Measurements from ENCODE around the gene TUBB3. TPM values are rescaled to one million over a fixed set of nuclear protein-coding genes. Genes with fewer than 3 reads are reported as not detected.

The TUBB3 gene
- total and polyA plus RNA-seq, 9 of the 15 experiments (the other 6 are each of a cell fraction or from before 2014, with no cell fraction given): 0.18 to 12.5 (median 5.0) TPM

DNA sequence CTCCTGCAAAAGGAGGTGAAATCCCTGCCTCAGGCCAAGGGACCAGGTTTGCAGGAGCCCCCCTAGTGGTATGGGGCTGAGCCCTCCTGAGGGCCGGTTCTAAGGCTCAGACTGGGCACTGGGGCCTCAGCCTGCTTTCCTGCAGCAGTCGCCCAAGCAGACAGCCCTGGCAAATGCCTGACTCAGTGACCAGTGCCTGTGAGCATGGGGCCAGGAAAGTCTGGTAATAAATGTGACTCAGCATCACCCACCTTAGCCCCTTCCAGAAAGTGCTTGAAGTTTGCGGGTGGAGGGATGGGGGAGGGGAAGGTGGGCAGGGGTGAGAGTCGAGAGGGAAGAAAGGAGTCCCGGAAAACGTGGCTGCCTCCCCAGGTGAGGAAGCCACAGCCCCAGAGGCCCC is 2.4 kb upstream of the TUBB3 start (continued):
- TF ChIP-seq, protein P1, sequence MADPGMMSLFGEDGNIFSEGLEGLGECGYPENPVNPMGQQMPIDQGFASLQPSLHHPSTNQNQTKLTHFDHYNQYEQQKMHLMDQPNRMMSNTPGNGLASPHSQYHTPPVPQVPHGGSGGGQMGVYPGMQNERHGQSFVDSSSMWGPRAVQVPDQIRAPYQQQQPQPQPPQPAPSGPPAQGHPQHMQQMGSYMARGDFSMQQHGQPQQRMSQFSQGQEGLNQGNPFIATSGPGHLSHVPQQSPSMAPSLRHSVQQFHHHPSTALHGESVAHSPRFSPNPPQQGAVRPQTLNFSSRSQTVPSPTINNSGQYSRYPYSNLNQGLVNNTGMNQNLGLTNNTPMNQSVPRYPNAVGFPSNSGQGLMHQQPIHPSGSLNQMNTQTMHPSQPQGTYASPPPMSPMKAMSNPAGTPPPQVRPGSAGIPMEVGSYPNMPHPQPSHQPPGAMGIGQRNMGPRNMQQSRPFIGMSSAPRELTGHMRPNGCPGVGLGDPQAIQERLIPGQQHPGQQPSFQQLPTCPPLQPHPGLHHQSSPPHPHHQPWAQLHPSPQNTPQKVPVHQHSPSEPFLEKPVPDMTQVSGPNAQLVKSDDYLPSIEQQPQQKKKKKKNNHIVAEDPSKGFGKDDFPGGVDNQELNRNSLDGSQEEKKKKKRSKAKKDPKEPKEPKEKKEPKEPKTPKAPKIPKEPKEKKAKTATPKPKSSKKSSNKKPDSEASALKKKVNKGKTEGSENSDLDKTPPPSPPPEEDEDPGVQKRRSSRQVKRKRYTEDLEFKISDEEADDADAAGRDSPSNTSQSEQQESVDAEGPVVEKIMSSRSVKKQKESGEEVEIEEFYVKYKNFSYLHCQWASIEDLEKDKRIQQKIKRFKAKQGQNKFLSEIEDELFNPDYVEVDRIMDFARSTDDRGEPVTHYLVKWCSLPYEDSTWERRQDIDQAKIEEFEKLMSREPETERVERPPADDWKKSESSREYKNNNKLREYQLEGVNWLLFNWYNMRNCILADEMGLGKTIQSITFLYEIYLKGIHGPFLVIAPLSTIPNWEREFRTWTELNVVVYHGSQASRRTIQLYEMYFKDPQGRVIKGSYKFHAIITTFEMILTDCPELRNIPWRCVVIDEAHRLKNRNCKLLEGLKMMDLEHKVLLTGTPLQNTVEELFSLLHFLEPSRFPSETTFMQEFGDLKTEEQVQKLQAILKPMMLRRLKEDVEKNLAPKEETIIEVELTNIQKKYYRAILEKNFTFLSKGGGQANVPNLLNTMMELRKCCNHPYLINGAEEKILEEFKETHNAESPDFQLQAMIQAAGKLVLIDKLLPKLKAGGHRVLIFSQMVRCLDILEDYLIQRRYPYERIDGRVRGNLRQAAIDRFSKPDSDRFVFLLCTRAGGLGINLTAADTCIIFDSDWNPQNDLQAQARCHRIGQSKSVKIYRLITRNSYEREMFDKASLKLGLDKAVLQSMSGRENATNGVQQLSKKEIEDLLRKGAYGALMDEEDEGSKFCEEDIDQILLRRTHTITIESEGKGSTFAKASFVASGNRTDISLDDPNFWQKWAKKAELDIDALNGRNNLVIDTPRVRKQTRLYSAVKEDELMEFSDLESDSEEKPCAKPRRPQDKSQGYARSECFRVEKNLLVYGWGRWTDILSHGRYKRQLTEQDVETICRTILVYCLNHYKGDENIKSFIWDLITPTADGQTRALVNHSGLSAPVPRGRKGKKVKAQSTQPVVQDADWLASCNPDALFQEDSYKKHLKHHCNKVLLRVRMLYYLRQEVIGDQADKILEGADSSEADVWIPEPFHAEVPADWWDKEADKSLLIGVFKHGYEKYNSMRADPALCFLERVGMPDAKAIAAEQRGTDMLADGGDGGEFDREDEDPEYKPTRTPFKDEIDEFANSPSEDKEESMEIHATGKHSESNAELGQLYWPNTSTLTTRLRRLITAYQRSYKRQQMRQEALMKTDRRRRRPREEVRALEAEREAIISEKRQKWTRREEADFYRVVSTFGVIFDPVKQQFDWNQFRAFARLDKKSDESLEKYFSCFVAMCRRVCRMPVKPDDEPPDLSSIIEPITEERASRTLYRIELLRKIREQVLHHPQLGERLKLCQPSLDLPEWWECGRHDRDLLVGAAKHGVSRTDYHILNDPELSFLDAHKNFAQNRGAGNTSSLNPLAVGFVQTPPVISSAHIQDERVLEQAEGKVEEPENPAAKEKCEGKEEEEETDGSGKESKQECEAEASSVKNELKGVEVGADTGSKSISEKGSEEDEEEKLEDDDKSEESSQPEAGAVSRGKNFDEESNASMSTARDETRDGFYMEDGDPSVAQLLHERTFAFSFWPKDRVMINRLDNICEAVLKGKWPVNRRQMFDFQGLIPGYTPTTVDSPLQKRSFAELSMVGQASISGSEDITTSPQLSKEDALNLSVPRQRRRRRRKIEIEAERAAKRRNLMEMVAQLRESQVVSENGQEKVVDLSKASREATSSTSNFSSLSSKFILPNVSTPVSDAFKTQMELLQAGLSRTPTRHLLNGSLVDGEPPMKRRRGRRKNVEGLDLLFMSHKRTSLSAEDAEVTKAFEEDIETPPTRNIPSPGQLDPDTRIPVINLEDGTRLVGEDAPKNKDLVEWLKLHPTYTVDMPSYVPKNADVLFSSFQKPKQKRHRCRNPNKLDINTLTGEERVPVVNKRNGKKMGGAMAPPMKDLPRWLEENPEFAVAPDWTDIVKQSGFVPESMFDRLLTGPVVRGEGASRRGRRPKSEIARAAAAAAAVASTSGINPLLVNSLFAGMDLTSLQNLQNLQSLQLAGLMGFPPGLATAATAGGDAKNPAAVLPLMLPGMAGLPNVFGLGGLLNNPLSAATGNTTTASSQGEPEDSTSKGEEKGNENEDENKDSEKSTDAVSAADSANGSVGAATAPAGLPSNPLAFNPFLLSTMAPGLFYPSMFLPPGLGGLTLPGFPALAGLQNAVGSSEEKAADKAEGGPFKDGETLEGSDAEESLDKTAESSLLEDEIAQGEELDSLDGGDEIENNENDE (IDR thresholded peaks at IDR 0.05; ENCODE audit: low read depth, low read length): no peak
- TF ChIP-seq CCAR2 (IDR thresholded peaks at IDR 0.05; ENCODE audit: low read depth, low read length): no peak
- no peak for TF ChIP-seq PHF8 (IDR thresholded peaks at IDR 0.05; ENCODE audit: borderline replicate concordance, low read length)
- TF ChIP-seq ASH1L (IDR thresholded peaks at IDR 0.05; ENCODE audit: borderline replicate concordance, low read depth, partially characterized antibody): no peak

Data from K562 (cell line).